HG02678 (cell line): ENCODE results near the gene EEIG2.

Source experiments
- ATAC-seq: cut with Tn5 transposase; IDR thresholded peaks from one replicate; pipeline ENCODE4 v1.9.1; 2021; ENCODE audit warnings: mild to moderate bottlenecking, moderate library complexity; ENCODE audit not compliant: unreplicated experiment

The EEIG2 gene

DNA sequence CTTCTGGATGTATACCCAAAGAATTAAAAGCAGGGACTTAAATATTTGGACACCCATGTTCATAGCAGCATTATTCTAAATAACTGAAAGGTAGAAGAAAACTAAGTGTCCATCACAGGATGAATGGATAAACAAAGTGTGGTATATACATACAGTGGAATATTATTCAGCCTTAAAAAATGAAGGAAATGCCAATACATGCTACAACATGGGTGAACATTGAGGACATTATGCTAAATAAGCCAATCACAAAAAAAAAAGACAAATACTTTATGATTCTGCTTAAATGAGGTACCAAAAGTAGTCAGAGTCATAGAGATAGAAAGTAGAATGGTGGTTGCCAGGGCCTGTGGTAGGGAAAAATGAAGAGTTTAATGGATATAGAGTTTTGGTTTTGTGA lies 14.1 kb downstream of the EEIG2 start:
- no peak for ATAC-seq

DNA sequence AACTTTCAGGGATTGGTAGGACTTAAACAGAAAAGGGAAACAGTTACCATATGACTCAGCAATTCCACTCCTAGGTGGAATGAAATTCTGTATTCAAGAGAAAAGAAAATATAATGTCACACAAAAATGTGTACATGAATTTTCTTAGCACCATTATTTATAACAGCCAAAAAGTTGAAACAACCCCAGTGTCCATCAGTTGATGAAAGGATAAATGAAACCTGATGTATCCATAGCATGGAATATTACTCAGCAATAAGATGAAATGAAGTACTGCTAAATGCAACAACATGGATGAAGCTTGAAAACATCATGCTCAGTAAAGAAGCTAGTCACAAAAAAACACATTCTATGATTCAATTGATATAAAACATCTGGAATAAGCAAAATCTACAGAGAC lies 15.5 kb downstream of the EEIG2 start:
- ATAC-seq: no peak

DNA sequence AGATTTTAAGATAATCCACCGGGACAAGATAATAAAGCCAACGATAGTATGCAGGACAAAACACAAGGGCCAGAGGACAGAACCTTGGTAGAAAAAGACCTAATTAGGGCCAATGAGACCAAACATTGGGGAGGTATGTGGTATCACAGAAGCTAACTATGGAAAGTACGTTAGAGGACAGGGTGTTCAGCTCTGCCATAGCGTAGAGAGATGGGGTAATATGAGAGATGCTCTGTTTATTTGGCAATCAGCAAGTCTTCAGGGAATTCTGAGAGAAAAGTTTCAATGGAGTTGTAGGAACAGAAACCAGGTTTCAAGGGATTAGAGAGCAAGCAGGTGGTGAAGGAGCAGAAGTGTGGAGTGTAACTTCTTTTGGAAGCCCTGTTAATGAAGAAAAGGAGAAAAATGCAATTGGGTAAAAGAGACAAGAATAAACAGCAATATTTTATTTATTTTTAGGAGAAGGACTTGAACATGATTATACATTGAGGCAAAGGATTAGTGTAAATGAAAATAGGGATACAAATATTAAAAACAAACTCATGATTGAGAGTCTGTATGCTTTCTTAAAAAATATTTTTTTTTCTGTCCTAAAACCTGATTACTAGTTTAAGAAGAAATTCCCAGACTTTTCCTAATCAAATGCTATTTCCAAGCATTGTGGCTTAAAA lies 24.0 kb downstream of the EEIG2 start:
- ATAC-seq: no peak

DNA sequence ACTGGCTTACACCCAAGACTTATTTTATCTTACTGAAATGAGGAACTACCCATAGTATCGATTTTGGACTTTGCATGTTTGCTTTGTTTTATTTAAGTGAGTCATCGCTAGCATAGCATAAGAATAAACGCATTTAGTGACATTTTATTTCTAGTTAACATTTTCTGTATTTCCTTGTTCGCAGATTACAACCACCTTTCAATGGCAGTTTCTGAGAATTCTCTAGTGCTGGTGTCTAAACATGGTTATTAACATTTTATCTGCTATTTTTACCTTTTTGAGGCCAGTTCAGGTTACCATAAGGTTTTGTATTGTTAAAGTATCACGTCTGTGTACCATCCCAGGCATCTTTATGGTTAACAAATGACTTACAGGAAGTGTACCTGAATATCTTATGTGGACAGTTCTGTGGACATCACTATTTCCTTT lies 24.5 kb downstream of the EEIG2 start:
- ATAC-seq: no peak

DNA sequence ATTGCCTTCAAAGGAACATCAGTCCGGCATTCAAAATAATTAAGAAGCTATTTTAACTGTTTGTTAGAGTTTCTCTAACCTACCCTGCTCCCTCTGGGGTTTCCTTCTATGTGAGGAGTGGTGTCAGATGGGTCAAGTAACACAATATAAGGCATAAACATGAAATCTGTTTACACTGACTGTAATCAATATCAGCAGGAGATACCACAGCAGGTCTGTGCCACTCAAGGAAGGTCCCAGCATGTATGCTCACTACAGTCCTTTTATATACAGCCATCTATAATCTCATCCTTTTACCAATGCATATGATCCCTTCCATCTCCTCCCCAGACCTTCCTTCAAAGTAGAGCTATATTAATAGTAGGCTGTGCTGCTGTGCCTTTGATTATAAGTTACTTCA lies 25.4 kb downstream of the EEIG2 start:
- no peak for ATAC-seq

DNA sequence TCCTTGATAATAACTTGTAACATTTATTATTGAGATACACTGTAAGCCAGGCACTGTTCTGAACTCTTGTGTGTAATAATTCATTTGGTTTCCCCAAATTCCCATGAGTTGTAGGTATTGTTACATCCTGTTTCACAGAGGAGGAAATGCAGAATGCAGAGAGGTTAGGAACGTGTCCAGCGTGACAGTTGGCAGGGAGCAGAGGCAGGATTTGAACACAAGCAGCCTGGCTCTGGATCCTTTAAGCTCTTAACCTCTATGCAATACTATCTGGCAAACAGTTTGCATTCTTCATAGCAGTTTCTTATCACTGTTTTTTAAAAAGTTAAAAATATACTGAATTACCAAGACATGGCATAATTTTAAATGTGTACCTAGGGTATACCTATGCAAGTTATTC lies 30.5 kb downstream of the EEIG2 start:
- ATAC-seq: no peak

DNA sequence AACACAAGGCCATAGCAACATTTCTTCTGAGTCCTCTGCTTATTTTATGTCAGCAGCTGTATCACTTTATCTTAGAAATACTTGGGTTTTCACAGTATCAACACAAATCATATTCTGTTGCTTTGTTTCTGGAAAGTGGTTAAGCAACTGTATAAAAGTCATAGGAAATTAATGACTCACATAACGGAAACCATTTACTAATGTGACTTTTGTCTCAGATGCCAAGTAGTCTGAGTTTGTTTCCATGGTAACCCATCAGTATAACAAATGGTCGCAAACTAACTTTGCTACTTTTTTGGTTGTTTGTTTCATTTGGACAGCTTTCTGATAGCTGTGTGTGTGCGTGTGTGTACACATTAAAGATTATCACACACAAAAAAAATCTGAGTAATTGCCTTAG lies 31.1 kb downstream of the EEIG2 start:
- no peak for ATAC-seq

DNA sequence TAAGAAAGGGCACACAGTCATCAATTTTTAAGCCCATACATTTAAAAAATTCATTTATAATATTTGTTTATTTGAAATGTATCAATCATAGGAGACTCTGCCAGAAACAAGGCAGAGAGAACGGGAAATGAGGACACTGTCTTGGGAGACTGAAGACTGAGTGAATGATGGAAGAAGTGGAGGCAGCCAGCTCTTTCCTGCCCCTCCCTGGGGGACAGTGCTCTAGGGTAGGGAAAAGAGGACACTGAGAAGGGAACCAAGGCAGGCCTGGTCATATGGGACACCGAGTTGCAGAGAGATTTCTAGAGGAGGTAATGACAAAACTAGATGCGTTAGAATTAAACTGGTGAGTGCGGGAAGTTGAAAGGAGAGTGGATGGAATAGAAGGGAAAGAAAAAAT lies 31.6 kb downstream of the EEIG2 start:
- no peak for ATAC-seq

DNA sequence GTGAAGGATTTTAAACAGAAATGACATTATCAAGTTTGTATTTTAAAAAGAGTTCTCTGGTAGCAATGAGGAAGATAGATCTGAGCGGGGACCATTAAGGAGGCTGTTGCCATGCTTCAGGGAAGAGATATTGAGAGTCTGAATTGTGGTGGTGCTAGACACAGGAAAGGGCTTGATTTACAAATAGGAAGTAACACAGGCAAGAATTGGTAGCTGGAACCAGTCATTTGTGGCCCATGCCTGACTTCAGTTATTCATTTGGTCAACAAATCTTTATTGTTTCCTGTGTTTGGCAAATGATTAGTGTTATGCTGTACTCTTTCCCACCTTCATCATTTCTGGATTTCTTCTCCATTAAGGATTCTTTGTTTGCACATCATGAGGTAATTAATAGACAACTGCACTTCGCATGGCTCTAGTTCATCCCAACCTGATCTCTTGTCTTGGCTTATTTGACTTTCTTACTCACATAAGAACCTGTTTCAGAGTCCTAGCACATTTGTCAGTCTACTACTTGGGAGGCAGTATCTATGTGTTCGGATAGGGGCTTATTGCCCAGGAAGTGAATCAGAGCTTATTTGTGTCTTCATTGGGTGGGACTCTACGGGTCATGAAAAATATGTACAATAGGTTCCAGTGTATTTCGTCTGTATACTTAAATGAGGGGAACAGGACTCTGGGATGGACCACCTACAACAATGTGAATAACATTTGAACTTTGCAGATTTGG lies 32.3 kb downstream of the EEIG2 start:
- no peak for ATAC-seq

DNA sequence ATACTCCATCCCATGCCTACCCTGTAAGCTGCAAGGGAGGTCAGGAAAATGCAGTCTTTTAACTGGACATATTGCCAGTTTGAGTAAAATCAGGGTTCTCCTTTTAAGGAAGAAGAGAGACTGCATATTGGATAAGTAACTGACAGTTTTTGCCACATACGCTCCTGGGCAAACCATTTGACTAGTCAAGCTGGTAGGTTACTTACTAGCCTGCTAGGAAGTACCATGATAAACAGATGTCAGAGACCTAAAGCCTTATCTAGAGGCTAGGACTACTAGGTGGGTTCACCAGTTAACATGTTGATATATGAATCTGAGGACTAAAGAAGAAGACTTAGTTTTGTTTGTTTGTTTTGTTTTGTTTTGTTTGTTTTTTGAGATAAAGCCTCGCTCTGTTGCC lies 33.5 kb downstream of the EEIG2 start:
- no peak for ATAC-seq

DNA sequence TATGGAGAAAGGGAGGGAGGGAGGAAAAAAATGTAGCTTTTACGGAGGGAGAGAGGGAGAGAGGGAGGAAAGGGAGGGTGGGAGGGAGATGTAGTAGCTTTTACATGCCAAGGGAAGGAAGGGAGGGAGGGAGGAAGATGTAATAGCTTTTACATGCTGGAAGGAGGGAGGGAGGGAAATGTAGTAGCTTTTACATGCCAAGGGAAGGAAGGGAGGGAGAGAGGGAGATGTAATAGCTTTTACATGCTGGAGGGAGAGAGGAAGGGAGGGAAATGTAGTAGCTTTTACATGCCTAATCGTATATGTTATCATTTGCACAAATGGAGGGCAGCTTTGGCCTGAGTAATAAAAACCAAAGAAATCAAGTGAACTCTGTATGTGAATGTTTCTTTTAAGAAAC lies 35.6 kb downstream of the EEIG2 start:
- no peak for ATAC-seq

DNA sequence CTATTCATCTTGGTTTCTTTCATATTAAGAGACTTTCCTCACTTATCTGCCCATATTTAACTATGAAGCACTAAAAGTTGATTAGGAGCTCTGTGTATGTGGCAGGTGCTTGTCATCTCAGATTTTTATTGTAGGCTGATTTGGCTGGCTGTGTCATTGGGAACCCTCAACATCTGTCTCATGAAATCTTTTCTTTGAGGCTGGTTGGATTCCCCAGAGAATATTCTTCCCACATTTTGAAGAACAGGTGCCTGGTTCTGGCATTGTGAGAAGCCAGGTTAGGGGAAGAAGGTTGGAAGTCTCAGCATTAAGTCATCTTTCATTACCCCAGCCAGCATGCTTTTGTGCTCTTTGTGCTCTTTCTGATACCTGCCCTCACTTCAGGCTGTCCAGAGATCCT lies 37.1 kb downstream of the EEIG2 start:
- ATAC-seq: no peak

DNA sequence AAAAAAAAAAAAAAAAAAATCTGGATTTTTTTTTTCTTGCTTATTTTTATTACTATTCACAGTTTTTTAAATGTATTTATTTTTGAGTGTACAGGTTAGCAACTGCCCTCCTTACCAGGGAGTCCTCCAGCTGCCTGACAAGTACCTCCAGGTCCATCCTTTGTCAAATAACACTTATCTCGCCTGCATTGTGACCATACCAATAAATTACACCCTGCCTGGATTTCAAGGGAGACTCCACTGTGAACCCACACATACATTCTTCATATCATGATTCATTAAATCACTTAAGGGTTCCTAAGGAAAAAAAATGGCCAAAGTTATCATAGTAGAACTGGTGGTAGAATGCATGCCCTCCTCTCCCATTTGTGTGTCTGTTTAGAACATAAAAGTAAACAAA lies 38.4 kb downstream of the EEIG2 start:
- no peak for ATAC-seq

DNA sequence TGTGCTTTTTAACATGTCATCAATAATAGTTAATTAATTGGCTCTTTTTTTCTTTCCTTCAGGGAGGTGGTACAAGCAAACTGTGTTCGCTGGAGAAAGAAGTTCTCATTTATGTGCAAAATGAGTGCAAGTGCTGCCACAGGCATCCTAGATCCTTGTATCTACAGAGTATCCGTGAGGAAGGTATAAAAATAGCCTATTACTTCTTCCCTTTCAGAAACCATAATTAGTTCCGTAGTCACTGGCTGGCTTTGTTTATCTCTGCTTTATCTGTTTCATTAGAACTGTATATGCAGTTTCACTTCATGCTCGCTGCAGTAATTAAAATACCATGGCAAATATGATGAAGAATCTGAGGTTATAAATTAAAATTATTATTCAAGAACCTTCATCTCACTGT lies 40.6 kb downstream of the EEIG2 start:
- ATAC-seq: no peak

DNA sequence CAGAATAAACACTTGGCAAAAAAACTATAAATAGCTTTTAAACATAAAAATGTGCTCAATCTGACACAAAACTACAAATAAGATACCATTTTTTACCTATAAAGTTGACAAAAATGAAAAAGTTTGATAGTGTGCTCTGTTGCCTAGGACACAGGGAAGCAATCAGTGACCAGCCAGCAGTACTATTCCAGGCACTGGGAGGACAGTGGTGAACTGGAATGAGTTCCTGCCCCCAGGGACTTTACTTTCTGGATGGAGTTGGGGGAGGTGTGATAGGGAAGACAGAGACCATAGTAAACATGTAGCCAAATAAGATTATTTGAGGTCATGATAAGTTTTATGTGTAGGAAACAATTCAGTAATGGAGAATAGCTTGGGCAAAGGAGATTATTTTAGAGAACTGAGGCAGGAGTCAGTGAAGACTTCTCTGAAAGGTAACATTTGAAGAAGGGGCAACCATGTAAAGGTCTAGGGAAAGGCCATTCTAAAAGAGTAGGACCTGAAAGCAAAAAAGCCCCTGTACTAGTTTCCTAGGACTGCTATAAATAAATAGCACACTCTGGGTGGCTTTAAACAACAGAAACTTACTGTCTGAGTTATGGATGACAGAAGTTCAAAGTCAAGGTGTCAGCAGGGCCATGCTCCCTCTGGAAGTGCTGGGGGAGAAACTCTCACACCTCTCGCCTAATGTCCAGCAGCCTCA lies 42.0 kb downstream of the EEIG2 start:
- ATAC-seq: no peak

DNA sequence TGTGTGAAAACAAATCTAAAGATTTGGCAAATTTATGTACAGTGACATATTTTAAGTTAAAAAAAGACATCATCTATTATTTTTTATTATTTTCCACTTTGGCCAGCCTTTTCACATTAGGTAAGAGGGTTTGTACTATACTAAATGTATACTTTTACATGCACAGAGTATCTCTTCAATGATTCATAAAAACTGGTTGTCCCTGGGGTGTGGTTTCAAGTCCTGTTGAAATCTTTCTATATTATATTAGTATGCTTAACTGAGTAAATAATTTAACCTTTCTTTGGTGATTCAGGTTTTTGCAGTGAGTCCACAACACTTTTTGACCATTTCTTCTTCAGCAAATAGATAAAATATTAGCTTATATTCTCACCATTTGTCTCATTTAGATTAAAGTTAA lies 45.7 kb downstream of the EEIG2 start:
- no peak for ATAC-seq

DNA sequence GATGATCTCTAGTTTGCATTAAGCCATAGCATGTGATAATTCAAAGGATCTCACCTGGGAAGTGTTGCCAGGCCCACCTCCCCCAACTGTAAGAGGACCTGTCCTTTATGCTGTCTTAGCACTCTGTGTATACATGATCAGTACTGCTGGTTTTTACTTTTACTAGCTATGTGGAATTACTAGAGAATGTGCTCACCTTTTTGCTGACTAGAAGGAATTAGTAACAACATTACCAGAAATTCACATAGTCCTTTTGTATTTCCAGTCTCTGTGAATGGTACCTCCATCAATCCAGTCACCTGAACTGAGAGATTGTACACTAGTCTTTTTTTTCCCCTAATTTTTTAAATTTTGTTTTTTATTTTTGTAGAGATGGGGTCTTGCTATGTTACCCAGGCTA lies 46.6 kb downstream of the EEIG2 start:
- no peak for ATAC-seq

DNA sequence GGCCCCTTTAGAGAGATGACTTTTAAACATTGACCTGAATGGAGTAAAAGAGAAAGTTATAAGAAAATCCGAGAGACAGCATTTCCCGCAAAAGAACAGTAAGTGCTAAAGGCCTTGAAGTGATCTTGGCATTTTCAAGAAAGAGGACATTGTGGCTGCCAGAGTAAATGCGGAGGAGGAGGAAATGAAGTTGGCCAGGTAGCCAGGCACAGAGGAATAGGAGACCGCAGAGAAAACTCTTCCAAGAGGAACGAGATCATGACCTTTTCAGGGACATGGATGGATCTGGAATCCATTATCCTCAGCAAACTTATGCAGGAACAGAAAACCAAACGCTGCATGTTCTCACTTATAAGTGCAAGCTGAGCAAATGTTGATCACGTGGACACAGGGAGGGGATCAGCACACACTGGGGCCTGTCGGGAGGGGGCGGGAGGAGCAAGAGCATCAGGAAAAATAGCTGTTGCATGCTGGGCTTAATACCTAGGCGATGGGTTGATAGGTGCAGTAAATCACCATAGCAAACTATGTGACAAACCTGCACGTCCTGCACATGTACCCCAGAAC lies 49.7 kb downstream of the EEIG2 start:
- ATAC-seq: no peak
